NCI-H1105 treated with DMSO at 0.1 percent for 48 hours (cell line): Measurements from ENCODE around the gene PDRG1.

Experiments used
- DNase-seq: peaks from one replicate; lab custom pipeline; 2025; lab: John Stamatoyannopoulos, UW

Gene PDRG1

DNA sequence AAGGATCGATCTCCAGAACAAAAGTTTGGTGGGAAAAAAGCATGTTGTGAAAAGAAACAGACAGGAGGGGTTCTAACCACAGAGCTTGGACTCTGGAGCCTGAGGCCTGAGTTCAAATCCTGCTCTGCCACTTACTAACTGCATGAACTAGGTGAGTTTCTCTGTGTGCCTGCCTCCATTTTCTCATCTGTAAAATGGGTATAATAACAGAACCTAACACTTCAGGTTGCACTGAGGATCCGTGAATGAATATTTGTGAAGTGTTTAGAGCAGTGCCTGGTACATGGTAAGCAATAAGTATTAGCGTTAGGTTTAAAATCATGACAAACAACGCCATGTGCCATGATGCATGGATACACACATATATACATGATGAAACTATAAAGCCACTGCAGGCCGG is 44.8 kb downstream of the PDRG1 start:
- no peak for DNase-seq

DNA sequence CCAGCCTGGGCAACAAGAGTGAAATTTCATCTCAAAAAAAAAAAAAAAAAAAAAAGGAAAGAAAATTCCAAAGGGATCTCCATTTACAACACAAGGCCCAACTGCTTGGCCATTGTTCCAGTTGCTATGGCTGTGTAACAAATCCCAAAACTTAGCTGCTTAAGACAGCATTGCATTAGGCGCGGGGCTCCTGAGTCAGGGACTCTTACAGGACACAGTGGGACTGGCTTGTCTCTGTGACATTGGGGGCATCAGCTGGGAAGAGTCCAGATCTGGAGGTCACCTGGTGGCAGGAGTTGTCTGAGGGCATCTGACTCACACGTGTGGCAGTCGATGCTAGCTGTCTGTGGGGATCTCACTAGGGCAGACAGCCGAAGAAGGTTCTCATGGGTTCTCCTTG is 45.8 kb downstream of the PDRG1 start:
- no peak for DNase-seq

DNA sequence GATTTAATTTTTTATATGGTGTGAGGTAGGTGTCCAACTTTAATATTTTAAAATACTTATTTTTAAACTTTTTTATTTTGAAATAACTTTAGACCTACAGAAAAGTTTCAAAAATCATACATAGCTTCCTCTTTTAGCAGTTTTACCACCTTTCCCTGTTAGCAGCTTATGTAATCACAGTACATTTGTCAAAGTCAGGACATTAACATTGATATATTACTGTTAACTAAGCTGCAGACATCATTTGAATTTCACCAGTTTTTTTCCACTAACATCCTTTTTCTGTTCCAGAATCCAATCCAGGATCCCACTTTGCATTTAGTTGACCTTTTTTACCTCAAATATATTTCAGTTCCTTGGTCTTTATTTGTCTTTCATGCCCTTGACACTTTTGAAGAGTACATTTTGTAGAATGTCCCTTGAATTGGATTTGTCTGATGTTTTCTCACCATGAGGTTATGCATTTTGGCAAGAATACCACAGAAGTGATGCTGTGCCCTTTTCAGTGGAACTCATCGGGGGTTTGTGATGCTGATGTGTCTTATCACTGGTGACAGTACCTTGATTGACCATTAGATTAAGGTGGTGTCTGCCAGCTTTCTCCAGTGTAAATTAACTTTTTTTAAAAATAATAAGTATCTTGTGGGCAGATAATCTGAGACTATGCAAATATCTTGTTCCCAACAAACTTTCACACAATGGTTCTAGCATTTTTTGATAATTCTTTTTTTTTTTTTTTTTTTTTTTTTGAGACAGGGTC is 48.0 kb downstream of the PDRG1 start:
- no peak for DNase-seq

- no peak for DNase-seq
These were observed 50.2 kb downstream of the PDRG1 start for GRCh38 chr20:31901615-31902014.

- no peak for DNase-seq
These were observed 54.3 kb downstream of the PDRG1 start for GRCh38 chr20:31897541-31897940.

GRCh38 chr20:31896049-31896448 is 55.8 kb downstream of the PDRG1 start:
- DNase-seq, result no peak

DNA sequence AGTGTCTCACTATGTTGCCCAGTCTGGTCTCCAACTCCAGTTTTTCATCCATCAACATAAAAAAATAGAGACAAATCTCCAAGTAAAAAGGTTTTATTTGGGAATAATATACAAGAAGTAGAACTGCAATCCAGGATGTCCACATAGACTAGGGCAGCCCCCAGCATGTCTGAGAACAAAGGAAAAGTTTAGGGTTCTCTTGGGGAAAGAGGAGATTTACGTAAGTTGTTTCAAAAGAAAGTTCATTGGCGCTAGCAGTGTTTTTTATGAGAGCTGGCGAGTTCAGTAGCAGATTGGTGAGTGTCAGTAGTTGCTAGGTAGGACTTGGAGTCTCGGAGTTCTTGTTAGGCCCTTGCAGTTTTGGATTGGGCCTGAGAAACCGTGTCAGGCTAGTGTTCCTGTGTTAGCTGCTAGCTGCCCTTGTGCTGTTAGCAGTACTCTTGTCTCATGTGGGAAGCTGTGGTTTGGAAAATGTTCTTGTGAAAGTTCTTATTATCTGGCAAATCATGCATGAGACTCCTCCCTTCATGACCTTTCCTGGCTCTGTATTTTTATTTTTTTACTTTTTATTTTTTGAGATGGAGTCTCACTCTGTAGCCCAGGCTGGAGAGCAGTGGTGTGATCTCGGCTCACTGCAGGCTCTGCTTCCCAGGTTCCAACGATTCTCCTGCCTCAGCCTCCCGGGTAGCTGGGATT is 56.7 kb downstream of the PDRG1 start:
- no peak for DNase-seq
